Stomach (tissue), 9 donors: ENCODE data around the gene SLC44A1. TPM values are rescaled to one million over a fixed set of nuclear protein-coding genes. Genes with fewer than 3 reads are reported as not detected.

Experiments
- DNase-seq, 2 donors: peaks; one replicate each; pipeline versions ENCODE4 v3.0.0 to v3.0.0-alpha.2; 2013 to 2019
- H3K27ac ChIP-seq, 5 donors: fragments of 200-600 bp in 4 of 5; sonication (generic) in 4 of 5; one replicate each; pipeline ENCODE4 v1.5.1; 2013 to 2019; ENCODE audit warnings: mild to moderate bottlenecking in 1 of 5, moderate library complexity in 1 of 5
- H3K27me3 ChIP-seq, 3 donors: fragments of 200-600 bp; sonication (generic); one replicate each; pipeline ENCODE4 v1.5.1; 2017 to 2019; ENCODE audit warnings: mixed run types in 1 of 3
- H3K36me3 ChIP-seq, 4 donors: fragments of 200-600 bp; sonication (generic); 1 replicate in 3 of 4; 2 replicates in 1 of 4; pipeline ENCODE4 v1.5.1; 2016 to 2019
- H3K4me1 ChIP-seq, 4 donors: fragments of 200-600 bp; sonication (generic); one replicate each; pipeline ENCODE4 v1.5.1; 2016 to 2019
- H3K4me3 ChIP-seq, 4 donors: fragments of 200-600 bp; sonication (generic) in 3 of 4; one replicate each; pipeline ENCODE4 v1.5.1; 2016 to 2019; ENCODE audit warnings: mild to moderate bottlenecking in 1 of 4
- H3K9me3 ChIP-seq, 4 donors: fragments of 200-600 bp; sonication (generic); one replicate each; pipeline ENCODE4 v1.5.1; 2016 to 2019
- CTCF ChIP-seq, 7 experiments: fragments of 450-650 bp in 4 of 7; fragments of 200-600 bp in 3 of 7; sonication (generic) in 3 of 7; IDR thresholded peaks; one replicate each; pipeline ENCODE4 v1.5.1; 2016 to 2019; ENCODE audit warnings: antibody characterized with exemption in 7 of 7, control low read depth in 2 of 7, mild to moderate bottlenecking in 1 of 7
- EP300 ChIP-seq: sonication (generic); formaldehyde crosslinking; IDR thresholded peaks from one replicate; pipeline ENCODE4 v1.6.1; 2017; ENCODE audit warnings: antibody characterized with exemption
- POLR2A ChIP-seq, 4 donors: fragments of 450-650 bp; IDR thresholded peaks; one replicate each; pipeline ENCODE4 v1.6.1; 2016; ENCODE audit warnings: antibody characterized with exemption in 4 of 4, control low read depth in 2 of 4, mild to moderate bottlenecking in 1 of 4, moderate library complexity in 1 of 4
- POLR2AphosphoS5 ChIP-seq, 3 donors: sonication (generic); formaldehyde crosslinking; IDR thresholded peaks; one replicate each; pipeline ENCODE4 v1.6.1; 2016; ENCODE audit warnings: antibody characterized with exemption in 3 of 3
- WGBS, 5 donors: extraction: QIAGEN DNeasy Blood & Tissue Kit in 3 of 5; methylation state at CpG; one replicate each; pipeline versions ENCODE4 v1.1.5 to v1.1.7; 2013 to 2018; 5-methylcytosine and 5-hydroxymethylcytosine counted together
- intact Hi-C: fragments of 100-400 bp; cut with DNase I; formaldehyde crosslinking; loops from one replicate; pipeline ENCODE4 v1.15.1; 2023; ENCODE audit warnings: low total_unique reads
- polyA plus RNA-seq, 3 donors: library from polyadenylated mRNA; stranded (reverse); fragments of 200-250 nt; gene quantifications; one replicate each; pipeline ENCODE4 v1.2.3, GENCODE V29; 2013
- total RNA-seq, 5 donors: library from RNA; depleted of rRNA; stranded (reverse); fragments of >200 nt; gene quantifications; one replicate each; pipeline versions ENCODE4 v1.1.0 to v1.2.3, GENCODE V29; 2014 to 2016
- donor health status: healthy with polysubstance abuse.
- donor health status: Bipolar disorder and iron deficiency.
- donor health status: healthy.

SLC44A1 gene
- total and polyA plus RNA-seq, 8 donors, result 5.7 to 82.8 (median 16.1) TPM

- Histone ChIP-seq H3K9me3 (no peaks in the 10 kb centered on the region), H3K27me3 (no peaks in the 10 kb centered on the region), H3K36me3 (no peaks in the 10 kb centered on the region), H3K27ac (peak overlapping the region in 2 of 5 donors; percentile 92 to 96), H3K4me1 (peaks cover 14 to 71% (median 44%) of the 10 kb centered on the region in 4 donors), H3K4me3 (peak overlapping the region in 3 of 4 donors; percentile 87 to 96 (median 88))
- peak in 1 of 2 donors; percentile 16 for DNase-seq
- WGBS, 5 donors, result 22 to 52% (median 37%) methylated on average over 5 of the region's 5 CpGs
- TF ChIP-seq POLR2AphosphoS5 (IDR thresholded peaks at IDR 0.05), result no peak
- TF ChIP-seq EP300, result no peak
- TF ChIP-seq CTCF (IDR thresholded peaks at IDR 0.05), result no peak
- intact Hi-C loops, result no loop called here
These were observed 2.3 kb downstream of the SLC44A1 start for GRCh38 chr9:105246656-105247173.

GRCh38 chr9:105248691-105249090, 4.2 kb downstream of the SLC44A1 start:
- H3K27ac ChIP-seq, result no peak overlapping the region
- H3K4me1 ChIP-seq, result peaks cover 3 to 59% (median 34%) of the 10 kb centered on the region in 4 donors
- no peaks in the 10 kb centered on the region for H3K9me3 ChIP-seq
- H3K27me3 ChIP-seq, result no peaks in the 10 kb centered on the region
- 82 to 91% (median 84%) methylated on average over 3 of the region's 3 CpGs for WGBS, 5 donors
- DNase-seq, result no peak
- intact Hi-C loops, result no loop called here
- TF ChIP-seq POLR2A (IDR thresholded peaks at IDR 0.05) (no peak), EP300 (no peak), POLR2AphosphoS5 (IDR thresholded peaks at IDR 0.05) (no peak), CTCF (IDR thresholded peaks at IDR 0.05) (no peak)
- H3K36me3 ChIP-seq, result no peaks in the 10 kb centered on the region
- no peak overlapping the region for H3K4me3 ChIP-seq

- no peak overlapping the region for H3K27ac ChIP-seq
- no peaks in the 10 kb centered on the region for H3K36me3 ChIP-seq
- no peaks in the 10 kb centered on the region for H3K27me3 ChIP-seq
- no peak for TF ChIP-seq CTCF (IDR thresholded peaks at IDR 0.05)
- TF ChIP-seq POLR2AphosphoS5 (IDR thresholded peaks at IDR 0.05), result no peak
- TF ChIP-seq POLR2A (IDR thresholded peaks at IDR 0.05), result no peak
- no peak for TF ChIP-seq EP300
- intact Hi-C loops, result no loop called here
- no peak overlapping the region for H3K4me3 ChIP-seq
- DNase-seq, result no peak
- H3K9me3 ChIP-seq, result no peaks in the 10 kb centered on the region
- H3K4me1 ChIP-seq, result peaks cover 5 to 66% (median 29%) of the 10 kb centered on the region in 4 donors
- 84 to 91% (median 88%) methylated on average over 8 of the region's 8 CpGs for WGBS, 5 donors
These were observed 6.7 kb downstream of the SLC44A1 start for GRCh38 chr9:105251133-105251532.

- peak in 1 of 2 donors; percentile 20 for DNase-seq
- H3K27me3 ChIP-seq, result no peaks in the 10 kb centered on the region
- H3K9me3 ChIP-seq, result no peaks in the 10 kb centered on the region
- TF ChIP-seq POLR2A (IDR thresholded peaks at IDR 0.05), result no peak
- no peak for TF ChIP-seq POLR2AphosphoS5 (IDR thresholded peaks at IDR 0.05)
- no peak for TF ChIP-seq EP300
- no peak for TF ChIP-seq CTCF (IDR thresholded peaks at IDR 0.05)
- WGBS, 5 donors, result 75 to 83% (median 78%) methylated on average over 5 of the region's 5 CpGs
- peaks cover 5 to 62% (median 22%) of the 10 kb centered on the region in 4 donors for H3K4me1 ChIP-seq
- no peak overlapping the region for H3K4me3 ChIP-seq
- H3K36me3 ChIP-seq, result no peaks in the 10 kb centered on the region
- intact Hi-C loops, result no loop called here
- no peak overlapping the region for H3K27ac ChIP-seq
These were observed 7.4 kb downstream of the SLC44A1 start for GRCh38 chr9:105251733-105252404.
